HG03439 (cell line): Measurements from ENCODE around the gene EFNA5.

Source experiments
- ATAC-seq: cut with Tn5 transposase; IDR thresholded peaks from one replicate; pipeline ENCODE4 v1.9.1; 2021; ENCODE audit warnings: mild to moderate bottlenecking, moderate library complexity; ENCODE audit not compliant: unreplicated experiment

The EFNA5 gene

GRCh38 chr5:107670932-107671741 is at the start of gene EFNA5:
Gene EFNA5 (minus strand): TSS chr5:107670937.
- ATAC-seq: peak; percentile 41

GRCh38 chr5:107719034-107719606 is 48.4 kb upstream of the EFNA5 start:
- no peak for ATAC-seq

GRCh38 chr5:107717816-107718215 is 47.1 kb upstream of the EFNA5 start:
- no peak for ATAC-seq

GRCh38 chr5:107713228-107713627 is 42.5 kb upstream of the EFNA5 start:
- ATAC-seq: no peak

GRCh38 chr5:107712359-107712870 is 41.7 kb upstream of the EFNA5 start:
- no peak for ATAC-seq

GRCh38 chr5:107705402-107706014 is 34.8 kb upstream of the EFNA5 start:
- ATAC-seq: no peak

- ATAC-seq: no peak
These were observed 34.1 kb upstream of the EFNA5 start for GRCh38 chr5:107704681-107705401.

GRCh38 chr5:107700481-107700880 is 29.7 kb upstream of the EFNA5 start:
- ATAC-seq: no peak

- no peak for ATAC-seq
These were observed 28.7 kb upstream of the EFNA5 start for GRCh38 chr5:107699425-107699824.

- no peak for ATAC-seq
These were observed 27.5 kb upstream of the EFNA5 start for GRCh38 chr5:107698286-107698685.

- no peak for ATAC-seq
These were observed 25.8 kb upstream of the EFNA5 start for GRCh38 chr5:107696498-107696897.

GRCh38 chr5:107696080-107696479 is 25.3 kb upstream of the EFNA5 start:
- ATAC-seq: no peak

- ATAC-seq: no peak
These were observed 17.2 kb upstream of the EFNA5 start for GRCh38 chr5:107687937-107688336.

- no peak for ATAC-seq
These were observed 16.7 kb upstream of the EFNA5 start for GRCh38 chr5:107687404-107687803.

GRCh38 chr5:107682533-107682932 is 11.8 kb upstream of the EFNA5 start:
- no peak for ATAC-seq

- no peak for ATAC-seq
These were observed 10.1 kb upstream of the EFNA5 start for GRCh38 chr5:107680799-107681198.

- no peak for ATAC-seq
These were observed 9.4 kb upstream of the EFNA5 start for GRCh38 chr5:107680099-107680498.

- no peak for ATAC-seq
These were observed 6.0 kb upstream of the EFNA5 start for GRCh38 chr5:107676702-107677101.

GRCh38 chr5:107675201-107675600 is 4.5 kb upstream of the EFNA5 start:
- ATAC-seq: no peak

GRCh38 chr5:107674655-107675054 is 3.9 kb upstream of the EFNA5 start:
- ATAC-seq: no peak
